Astrocyte (in vitro differentiated cells and primary cell): Measurements from ENCODE around the gene GEMIN8. TPM values are rescaled to one million over a fixed set of nuclear protein-coding genes. Genes with fewer than 3 reads are reported as not detected.

ENCODE experiments used
- DNase-seq: peaks from one replicate; pipeline ENCODE4 v3.0.0-alpha.2; 2010; ENCODE audit warnings: low read depth
- FAIRE-seq: peaks from 2 replicates; lab custom pipeline; 2011; peaks lifted over from hg19 to GRCh38; lab: Jason Lieb, UNC
- H2AFZ ChIP-seq: 2 replicates; pipeline ENCODE4 v1.6.0; 2012; ENCODE audit warnings: low read depth, low read length, inconsistent platforms
- H3K27ac ChIP-seq: 2 replicates; pipeline ENCODE4 v1.5.1; 2011; ENCODE audit warnings: low read depth, low read length, inconsistent platforms
- H3K27me3 ChIP-seq: 2 replicates; pipeline ENCODE4 v1.6.0; 2011; ENCODE audit warnings: low read length, inconsistent platforms; ENCODE audit not compliant: insufficient read depth
- H3K36me3 ChIP-seq: 2 replicates; pipeline ENCODE4 v1.5.1; 2011; ENCODE audit warnings: low read length, inconsistent platforms; ENCODE audit not compliant: insufficient read depth
- H3K4me1 ChIP-seq: 2 replicates; pipeline ENCODE4 v1.5.1; 2011; ENCODE audit warnings: low read length, inconsistent platforms; ENCODE audit not compliant: insufficient read depth
- H3K4me2 ChIP-seq: 2 replicates; pipeline ENCODE4 v1.6.0; 2012; ENCODE audit warnings: low read length, inconsistent platforms
- H3K4me3 ChIP-seq: 2 replicates; pipeline ENCODE4 v1.5.1; 2011; ENCODE audit warnings: low read depth, mild to moderate bottlenecking, low read length, inconsistent platforms; ENCODE audit not compliant: insufficient read depth
- H3K79me2 ChIP-seq: 2 replicates; pipeline ENCODE4 v1.6.0; 2012; ENCODE audit warnings: mild to moderate bottlenecking, low read length, inconsistent platforms; ENCODE audit not compliant: insufficient read depth
- H3K9ac ChIP-seq: 2 replicates; pipeline ENCODE4 v1.6.0; 2012; ENCODE audit warnings: mild to moderate bottlenecking, low read length, inconsistent platforms
- H3K9me3 ChIP-seq: 2 replicates; pipeline ENCODE4 v1.5.1; 2012; ENCODE audit warnings: low read depth, mild to moderate bottlenecking, low read length, inconsistent platforms; ENCODE audit not compliant: insufficient read depth
- H4K20me1 ChIP-seq: 2 replicates; pipeline ENCODE4 v1.6.0; 2012; ENCODE audit warnings: low read length, inconsistent platforms; ENCODE audit not compliant: insufficient read depth
- H3K27ac Mint-ChIP-seq: one replicate; pipeline ENCODE4 v1.8.0; 2021; ENCODE audit warnings: mild to moderate bottlenecking, mixed read lengths; ENCODE audit not compliant: unreplicated experiment
- H3K27me3 Mint-ChIP-seq: one replicate; pipeline ENCODE4 v1.8.0; 2021; ENCODE audit warnings: low read depth, mixed read lengths; ENCODE audit not compliant: unreplicated experiment
- H3K36me3 Mint-ChIP-seq: one replicate; pipeline ENCODE4 v1.8.0; 2021; ENCODE audit warnings: low read depth, mixed read lengths; ENCODE audit not compliant: unreplicated experiment
- H3K4me1 Mint-ChIP-seq: one replicate; pipeline ENCODE4 v1.8.0; 2021; ENCODE audit warnings: low read depth, mixed read lengths; ENCODE audit not compliant: unreplicated experiment
- H3K4me3 Mint-ChIP-seq: one replicate; pipeline ENCODE4 v1.8.0; 2021; ENCODE audit warnings: mild to moderate bottlenecking, moderate library complexity, mixed read lengths; ENCODE audit not compliant: unreplicated experiment
- H3K9me3 Mint-ChIP-seq: one replicate; pipeline ENCODE4 v1.8.0; 2021; ENCODE audit warnings: mild to moderate bottlenecking, mixed read lengths; ENCODE audit not compliant: unreplicated experiment
- EZH2 ChIP-seq: IDR thresholded peaks from 2 replicates; pipeline ENCODE4 v1.6.1; 2012; ENCODE audit warnings: mild to moderate bottlenecking, low read length, inconsistent platforms; ENCODE audit not compliant: insufficient read depth
- total RNA-seq: library from RNA; stranded (reverse); gene quantifications from 2 replicates; pipeline ENCODE4 v1.2.1, GENCODE V29; 2021
- TF ChIP-seq, protein P1 (sequence below): IDR thresholded peaks from 2 replicates; pipeline ENCODE4 v1.5.1; 2011; ENCODE audit warnings: low read depth, mild to moderate bottlenecking, inconsistent platforms, low read length, moderate library complexity; ENCODE audit not compliant: insufficient read depth

GEMIN8 gene
- total RNA-seq, 1 donor from 2014 or later: 10.5 TPM

DNA sequence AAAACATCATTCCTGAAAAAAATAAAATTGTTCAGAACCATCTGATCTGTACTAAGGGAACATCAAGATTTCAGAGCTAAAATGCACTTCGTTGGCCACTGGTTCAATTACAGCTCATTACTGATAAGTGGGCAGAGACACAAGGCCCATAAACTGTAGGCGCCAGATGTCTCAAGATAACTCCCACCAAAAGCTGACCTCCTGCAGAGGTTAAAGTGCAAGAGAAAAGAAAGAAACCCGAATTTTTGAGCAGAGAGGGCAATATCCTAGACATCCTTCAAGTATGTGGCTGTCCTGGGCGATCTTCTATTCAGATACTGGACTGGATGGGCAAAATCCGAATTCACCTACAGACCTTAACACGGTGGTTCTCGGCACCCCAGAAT is 660 bp downstream of the GEMIN8 start:
- Histone ChIP-seq H3K4me2 (peak overlapping the region; percentile 86), H3K36me3 (no peaks in the 10 kb centered on the region), H2AFZ (no peak overlapping the region), H3K9ac (peak overlapping the region; percentile 96), H3K27ac (peak overlapping the region; percentile 90), H3K9me3 (no peaks in the 10 kb centered on the region), H3K4me1 (peaks cover 25% of the 10 kb centered on the region), H4K20me1 (no peaks in the 10 kb centered on the region), H3K27me3 (no peaks in the 10 kb centered on the region), H3K79me2 (no peaks in the 10 kb centered on the region), H3K4me3 (peak overlapping the region; percentile 70)
- H3K36me3 Mint-ChIP-seq: no peaks in the 10 kb centered on the region
- DNase-seq: no peak
- peak overlapping the region; percentile 95 for H3K4me3 Mint-ChIP-seq
- H3K4me1 Mint-ChIP-seq: peaks cover 15% of the 10 kb centered on the region
- H3K27me3 Mint-ChIP-seq: no peaks in the 10 kb centered on the region
- H3K9me3 Mint-ChIP-seq: no peaks in the 10 kb centered on the region
- no peak for FAIRE-seq
- H3K27ac Mint-ChIP-seq: peak overlapping the region; percentile 95
- TF ChIP-seq, protein P1, sequence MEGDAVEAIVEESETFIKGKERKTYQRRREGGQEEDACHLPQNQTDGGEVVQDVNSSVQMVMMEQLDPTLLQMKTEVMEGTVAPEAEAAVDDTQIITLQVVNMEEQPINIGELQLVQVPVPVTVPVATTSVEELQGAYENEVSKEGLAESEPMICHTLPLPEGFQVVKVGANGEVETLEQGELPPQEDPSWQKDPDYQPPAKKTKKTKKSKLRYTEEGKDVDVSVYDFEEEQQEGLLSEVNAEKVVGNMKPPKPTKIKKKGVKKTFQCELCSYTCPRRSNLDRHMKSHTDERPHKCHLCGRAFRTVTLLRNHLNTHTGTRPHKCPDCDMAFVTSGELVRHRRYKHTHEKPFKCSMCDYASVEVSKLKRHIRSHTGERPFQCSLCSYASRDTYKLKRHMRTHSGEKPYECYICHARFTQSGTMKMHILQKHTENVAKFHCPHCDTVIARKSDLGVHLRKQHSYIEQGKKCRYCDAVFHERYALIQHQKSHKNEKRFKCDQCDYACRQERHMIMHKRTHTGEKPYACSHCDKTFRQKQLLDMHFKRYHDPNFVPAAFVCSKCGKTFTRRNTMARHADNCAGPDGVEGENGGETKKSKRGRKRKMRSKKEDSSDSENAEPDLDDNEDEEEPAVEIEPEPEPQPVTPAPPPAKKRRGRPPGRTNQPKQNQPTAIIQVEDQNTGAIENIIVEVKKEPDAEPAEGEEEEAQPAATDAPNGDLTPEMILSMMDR: no peak
- no peak for TF ChIP-seq EZH2

- Mint-ChIP-seq H3K9me3 (no peaks in the 10 kb centered on the region), H3K36me3 (no peaks in the 10 kb centered on the region), H3K27ac (peak overlapping the region; percentile 77), H3K27me3 (no peaks in the 10 kb centered on the region), H3K4me1 (peaks cover 15% of the 10 kb centered on the region), H3K4me3 (peak overlapping the region; percentile 95)
- TF ChIP-seq, protein P1: no peak
- TF ChIP-seq EZH2: no peak
- FAIRE-seq: no peak
- H4K20me1 ChIP-seq: no peaks in the 10 kb centered on the region
- no peaks in the 10 kb centered on the region for H3K36me3 ChIP-seq
- DNase-seq: no peak
- H3K9ac ChIP-seq: peak overlapping the region; percentile 96
- H3K4me1 ChIP-seq: peaks cover 25% of the 10 kb centered on the region
- no peaks in the 10 kb centered on the region for H3K9me3 ChIP-seq
- no peak overlapping the region for H2AFZ ChIP-seq
- no peaks in the 10 kb centered on the region for H3K79me2 ChIP-seq
- peak overlapping the region; percentile 90 for H3K27ac ChIP-seq
- H3K27me3 ChIP-seq: no peaks in the 10 kb centered on the region
- H3K4me2 ChIP-seq: peak overlapping the region; percentile 86
- H3K4me3 ChIP-seq: peak overlapping the region; percentile 70
These were observed 1.2 kb downstream of the GEMIN8 start for GRCh38 chrX:14028473-14028872.

GRCh38 chrX:14027511-14028019 is 2.1 kb downstream of the GEMIN8 start:
- Histone ChIP-seq H3K4me1 (peaks cover 25% of the 10 kb centered on the region), H3K9me3 (no peaks in the 10 kb centered on the region), H3K9ac (peak overlapping the region; percentile 96), H3K4me2 (peak overlapping the region; percentile 86), H3K27ac (peak overlapping the region; percentile 90), H3K36me3 (no peaks in the 10 kb centered on the region), H3K4me3 (peak overlapping the region; percentile 35), H3K79me2 (no peaks in the 10 kb centered on the region), H3K27me3 (no peaks in the 10 kb centered on the region), H2AFZ (no peak overlapping the region), H4K20me1 (no peaks in the 10 kb centered on the region)
- Mint-ChIP-seq H3K27ac (peak overlapping the region; percentile 69), H3K9me3 (no peaks in the 10 kb centered on the region), H3K36me3 (no peaks in the 10 kb centered on the region), H3K4me1 (peaks cover 15% of the 10 kb centered on the region), H3K27me3 (no peaks in the 10 kb centered on the region), H3K4me3 (no peak overlapping the region)
- peak; percentile 87 for FAIRE-seq
- peak; percentile 86 for DNase-seq
- no peak for TF ChIP-seq EZH2
- TF ChIP-seq, protein P1: no peak
